Omental fat pad (tissue), 4 donors: Measurements from ENCODE around the gene HSPBP1. TPM values are rescaled to one million over a fixed set of nuclear protein-coding genes. Genes with fewer than 3 reads are reported as not detected.

ENCODE experiments used
- ATAC-seq: fragments of 150-250 bp; one replicate; pipeline ENCODE4 v1.9.1; 2016; ENCODE audit warnings: mild to moderate bottlenecking, moderate library complexity; ENCODE audit not compliant: low FRiP score
- DNase-seq: peaks from one replicate; pipeline ENCODE4 v3.0.0-alpha.2; 2019; ENCODE audit warnings: low spot score
- CTCF ChIP-seq, 3 donors: fragments of 450-650 bp; IDR thresholded peaks; one replicate each; pipeline ENCODE4 v1.5.1; 2016 to 2017; ENCODE audit warnings: antibody characterized with exemption in 3 of 3, mild to moderate bottlenecking in 3 of 3, moderate library complexity in 2 of 3
- total RNA-seq, 4 donors: library from RNA; depleted of rRNA; stranded (reverse); fragments of >200 nt; gene quantifications; one replicate each; pipeline ENCODE4 v1.1.0, GENCODE V29; 2016

The HSPBP1 gene
- total RNA-seq, 4 donors from 2014 or later, result 19.5 to 25.9 (median 21.2) TPM

GRCh38 chr19:55300886-55301458 lies 21.1 kb upstream of the HSPBP1 start:
- ATAC-seq (no peak), DNase-seq (no peak)
- no peak for TF ChIP-seq CTCF (IDR thresholded peaks at IDR 0.05)

DNA sequence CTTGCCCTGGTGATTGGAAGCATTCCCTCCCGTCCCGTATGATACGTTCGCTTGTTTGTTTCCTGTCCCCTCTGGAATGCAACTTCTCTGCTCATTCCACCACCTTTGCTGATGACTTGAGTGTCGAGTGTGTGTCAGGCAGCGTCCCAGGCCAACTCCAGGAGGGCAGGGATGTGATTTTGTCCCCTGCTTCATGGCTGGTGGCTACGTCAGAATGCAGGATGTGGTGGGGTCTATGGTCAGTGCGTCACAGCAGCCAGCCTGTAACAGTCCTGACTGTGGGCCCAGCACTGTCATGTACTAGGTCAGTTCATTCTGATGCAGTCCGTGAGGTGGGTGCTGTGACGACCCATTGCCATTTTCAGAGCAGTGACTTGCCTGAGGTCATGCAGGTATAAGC lies 20.1 kb upstream of the HSPBP1 start:
- TF ChIP-seq CTCF (IDR thresholded peaks at IDR 0.05), result no peak
- no peak for ATAC-seq
- no peak for DNase-seq

GRCh38 chr19:55297267-55297666 lies 17.4 kb upstream of the HSPBP1 start:
- ATAC-seq, result no peak
- no peak for TF ChIP-seq CTCF (IDR thresholded peaks at IDR 0.05)
- no peak for DNase-seq

GRCh38 chr19:55289117-55289796 lies 9.3 kb upstream of the HSPBP1 start:
- DNase-seq, result no peak
- TF ChIP-seq CTCF (IDR thresholded peaks at IDR 0.05), result no peak
- ATAC-seq, result no peak

DNA sequence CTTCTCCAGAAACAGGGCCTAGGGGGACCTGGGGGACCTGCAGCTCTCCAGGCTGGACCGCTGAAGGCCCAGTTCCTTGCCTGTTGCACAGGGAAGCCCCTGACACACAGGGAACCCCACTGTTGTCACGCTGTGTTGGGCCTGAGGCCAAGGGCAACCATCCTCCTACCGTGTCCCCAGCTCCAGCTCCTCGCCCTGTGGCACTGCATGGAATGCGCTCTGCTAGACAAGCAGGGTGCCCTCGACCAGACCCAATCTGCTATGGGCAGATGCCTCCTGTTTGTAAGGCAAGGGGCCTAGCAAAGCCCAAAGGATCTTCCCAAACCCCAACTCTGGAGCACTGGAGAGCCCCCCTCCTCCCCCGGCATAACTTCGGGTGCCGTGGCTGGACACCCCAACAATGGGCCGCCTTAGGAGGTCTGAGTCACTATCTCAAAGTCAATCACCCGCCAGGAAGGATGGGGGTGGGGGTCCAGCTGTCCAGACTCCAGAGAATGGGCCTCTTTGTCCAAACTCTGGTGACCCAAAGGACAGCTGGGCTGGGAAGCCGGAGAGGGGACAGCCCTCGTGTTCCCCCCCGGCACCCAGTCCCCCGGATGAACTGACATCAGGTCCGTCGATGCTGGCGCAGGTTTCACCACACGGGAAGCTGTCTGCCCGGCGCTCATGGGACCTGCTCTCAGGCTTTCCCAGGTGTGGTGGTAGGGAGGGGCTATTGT lies 7.6 kb upstream of the HSPBP1 start:
- DNase-seq, result no peak
- no peak for TF ChIP-seq CTCF (IDR thresholded peaks at IDR 0.05)
- no peak for ATAC-seq

GRCh38 chr19:55285229-55285890 lies 5.5 kb upstream of the HSPBP1 start:
- no peak for TF ChIP-seq CTCF (IDR thresholded peaks at IDR 0.05)
- DNase-seq (no peak), ATAC-seq (no peak)
